Measurements from ENCODE around the gene SUMF2.
"Not testable (repeated sequence)": the region's sequence is repeated elsewhere in the genome, so short reads cannot be mapped to it uniquely, and the experiment has no call there.

Gene SUMF2

DNA sequence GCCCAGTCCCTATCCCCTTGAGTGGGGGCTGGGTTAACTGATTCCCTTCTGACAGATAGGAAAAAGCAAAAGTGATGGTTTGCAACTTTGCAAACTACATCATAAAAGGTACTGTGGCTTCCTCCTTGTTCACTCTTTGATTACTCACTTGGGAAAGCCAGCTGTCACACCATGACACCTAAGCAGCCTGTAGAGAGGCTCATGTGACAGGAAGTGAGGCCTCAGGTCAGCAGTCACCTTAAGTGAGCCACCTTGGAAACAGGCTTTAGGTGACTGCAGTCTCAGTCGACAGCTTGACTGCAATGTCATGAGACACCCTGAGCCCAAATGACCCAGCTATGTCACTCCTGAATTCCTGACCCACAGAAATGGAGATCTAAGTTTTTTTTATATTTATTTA is 46.5 kb downstream of the SUMF2 start:
- DNase-seq: no peak

DNA sequence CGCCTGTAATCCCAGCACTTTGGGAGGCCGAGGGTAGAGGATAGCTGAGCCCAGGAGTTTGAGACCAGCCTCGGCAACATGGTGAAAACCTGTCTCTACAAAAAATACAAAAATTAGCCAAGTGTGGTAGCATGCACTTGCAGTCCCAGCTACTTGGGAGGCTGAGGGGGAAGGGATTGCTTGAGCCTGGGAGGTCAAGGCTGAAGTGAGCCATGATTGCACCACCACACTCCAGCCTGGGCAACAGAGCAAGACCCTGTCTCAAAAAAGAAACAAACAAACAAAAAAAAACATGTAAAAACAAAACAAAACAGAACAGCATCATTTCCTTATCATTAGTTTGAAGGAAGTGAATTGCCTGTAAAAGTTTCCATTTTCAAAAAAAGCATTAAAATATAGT is 48.2 kb downstream of the SUMF2 start:
- not testable (repeated sequence) for DNase-seq

DNA sequence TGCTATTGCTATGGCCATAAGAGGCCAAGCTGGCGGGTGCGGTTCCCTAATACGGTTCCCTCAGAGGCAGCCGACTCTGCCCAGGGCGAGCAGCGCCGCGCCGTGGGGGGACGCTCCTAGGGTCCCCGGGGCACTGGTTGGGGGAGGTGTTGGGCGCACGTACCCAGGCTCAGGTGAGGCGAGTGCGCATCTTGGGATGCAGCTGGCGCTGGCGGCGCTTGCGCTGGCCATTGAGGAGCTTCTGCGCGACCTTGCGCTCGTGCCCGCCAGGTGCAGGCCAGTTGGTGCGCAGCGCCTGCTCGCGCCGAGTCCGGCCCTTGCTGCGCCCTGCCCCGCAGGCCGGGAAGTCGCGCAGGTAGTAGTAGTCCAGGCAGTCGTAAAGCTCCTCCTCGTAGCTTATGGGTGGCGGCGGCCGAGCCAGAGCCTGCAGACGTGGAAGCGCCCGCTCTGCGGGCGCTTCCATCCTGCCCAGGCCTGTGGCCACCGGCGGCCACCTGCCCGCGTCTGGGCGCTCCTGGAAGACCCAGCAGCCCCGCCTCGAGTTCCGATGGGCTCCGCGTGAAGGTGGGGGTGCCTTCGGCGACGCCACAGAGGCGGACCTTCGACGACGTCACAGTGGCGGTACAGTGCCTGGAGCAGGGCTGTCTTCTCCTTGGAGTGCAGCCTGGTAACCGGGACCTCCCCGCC is 51.9 kb downstream of the SUMF2 start, which contains the start of gene NUPR2:
TSS of gene NUPR2 (minus strand) at position 566 of the 687 bp plus-strand sequence. CDS start at position 463, 103 bp downstream.
- DNase-seq: no peak

DNA sequence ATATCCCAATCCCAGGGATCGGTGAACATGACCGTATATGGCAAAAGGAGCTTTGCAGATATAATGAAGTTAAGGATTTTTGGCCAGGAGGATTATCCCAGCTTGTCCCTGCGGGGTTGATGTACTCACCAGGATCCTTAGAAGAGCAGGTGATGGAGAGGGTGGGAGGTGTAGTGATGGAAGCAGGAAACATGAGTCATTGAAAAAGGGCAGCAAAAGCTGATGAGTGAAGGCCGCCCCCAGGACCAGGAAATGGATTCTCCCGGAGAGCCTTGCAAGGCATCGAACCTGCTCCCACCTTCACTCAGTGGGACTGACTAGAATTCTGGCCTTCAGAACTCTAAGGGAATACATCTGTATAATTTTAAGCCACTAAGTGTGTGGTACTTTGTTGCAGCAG is 57.4 kb downstream of the SUMF2 start:
- no peak for DNase-seq

DNA sequence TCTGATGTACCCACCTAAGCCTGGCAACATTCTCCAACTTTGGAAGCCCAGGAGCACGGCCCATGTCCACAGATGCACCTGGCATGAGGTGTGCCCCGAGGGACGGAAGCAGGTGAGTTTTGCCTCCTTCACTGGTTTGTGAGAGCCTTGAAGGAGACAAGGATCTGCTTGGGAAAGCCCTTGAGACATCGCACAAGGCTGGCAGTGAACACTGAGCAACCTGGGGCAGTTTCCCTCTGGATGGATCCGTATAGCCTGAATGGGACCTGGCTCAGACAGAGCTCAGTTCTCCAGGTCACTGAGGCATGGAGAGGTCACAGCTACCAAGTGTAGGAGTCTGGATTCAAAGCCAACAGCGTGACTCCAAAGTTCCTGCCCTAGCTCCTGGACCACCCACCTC is 60.9 kb downstream of the SUMF2 start:
- no peak for DNase-seq

DNA sequence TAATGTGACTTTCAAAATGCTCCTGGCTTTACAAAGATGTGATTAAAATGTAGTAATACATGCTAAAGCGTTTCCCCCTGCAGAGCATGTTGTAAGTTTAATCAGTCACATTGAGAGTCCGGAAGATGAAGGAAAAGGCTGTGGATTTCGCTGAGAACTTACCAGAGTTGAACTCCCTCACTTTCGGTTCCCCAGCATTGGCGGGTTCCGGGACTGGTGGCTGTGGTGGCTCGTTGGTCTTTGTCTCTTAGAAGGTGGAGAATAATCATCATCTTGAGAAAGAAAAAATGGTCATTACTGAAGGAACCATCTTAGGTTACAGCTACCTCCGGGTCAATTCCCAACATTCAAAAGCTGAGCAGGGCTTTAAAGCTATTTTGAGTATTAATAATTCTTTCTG is 61.7 kb downstream of the SUMF2 start:
- DNase-seq: no peak

DNA sequence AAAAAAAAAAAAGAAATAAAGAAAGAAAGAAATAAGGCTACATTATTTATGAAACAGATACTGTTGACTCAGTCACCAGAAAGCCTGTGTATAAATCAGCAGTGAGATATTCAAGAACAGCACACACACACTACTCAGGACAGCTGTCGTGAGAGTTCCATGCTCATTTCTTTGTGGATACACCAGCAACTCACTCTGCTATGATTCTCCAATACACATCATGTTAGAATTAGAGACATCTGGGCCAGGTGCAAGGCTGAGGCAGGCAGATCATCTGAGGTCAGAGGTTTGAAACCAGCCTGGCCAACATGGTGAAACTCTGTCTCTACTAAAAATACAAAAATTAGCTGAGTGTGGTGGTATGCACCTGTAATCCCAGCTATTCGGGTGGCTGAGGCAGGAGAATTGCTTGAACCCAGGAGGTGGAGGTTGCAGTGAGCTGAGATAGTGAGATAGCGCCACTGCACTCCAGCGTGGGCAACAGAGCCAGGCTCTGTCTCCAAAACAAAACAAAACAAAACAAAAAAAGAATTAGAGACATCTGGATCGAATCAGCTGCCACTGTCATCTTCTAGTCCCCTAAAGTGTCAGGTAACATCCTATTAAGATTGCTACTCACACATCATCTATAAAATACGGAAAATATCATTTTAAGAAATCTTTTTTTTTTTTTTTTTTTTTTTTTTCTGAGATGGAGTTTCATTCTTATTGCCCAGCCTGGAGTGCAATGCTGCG is 63.3 kb downstream of the SUMF2 start:
- DNase-seq: no peak
